ENCODE data around the gene CWC22.

DNA sequence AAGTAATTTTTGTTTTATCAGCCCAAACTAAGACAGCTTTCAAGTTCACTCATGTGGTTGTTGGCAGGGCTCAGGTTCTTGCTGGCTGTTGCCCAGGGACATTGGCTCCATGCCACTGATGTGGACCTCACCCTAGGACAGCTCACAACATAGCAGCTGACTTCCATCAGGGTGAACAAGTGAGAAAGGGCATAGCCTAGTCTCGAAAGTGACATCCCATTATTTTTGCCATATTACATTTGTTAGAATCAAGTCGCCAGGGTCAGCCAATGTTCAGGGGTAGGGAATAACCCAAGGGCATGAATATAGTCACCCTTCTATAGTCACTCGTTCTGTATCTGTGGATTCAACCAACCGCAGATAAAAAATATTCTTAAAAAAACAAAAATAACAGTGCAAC is 10.7 kb upstream of the CWC22 start:
- TF ChIP-seq, protein P1, sequence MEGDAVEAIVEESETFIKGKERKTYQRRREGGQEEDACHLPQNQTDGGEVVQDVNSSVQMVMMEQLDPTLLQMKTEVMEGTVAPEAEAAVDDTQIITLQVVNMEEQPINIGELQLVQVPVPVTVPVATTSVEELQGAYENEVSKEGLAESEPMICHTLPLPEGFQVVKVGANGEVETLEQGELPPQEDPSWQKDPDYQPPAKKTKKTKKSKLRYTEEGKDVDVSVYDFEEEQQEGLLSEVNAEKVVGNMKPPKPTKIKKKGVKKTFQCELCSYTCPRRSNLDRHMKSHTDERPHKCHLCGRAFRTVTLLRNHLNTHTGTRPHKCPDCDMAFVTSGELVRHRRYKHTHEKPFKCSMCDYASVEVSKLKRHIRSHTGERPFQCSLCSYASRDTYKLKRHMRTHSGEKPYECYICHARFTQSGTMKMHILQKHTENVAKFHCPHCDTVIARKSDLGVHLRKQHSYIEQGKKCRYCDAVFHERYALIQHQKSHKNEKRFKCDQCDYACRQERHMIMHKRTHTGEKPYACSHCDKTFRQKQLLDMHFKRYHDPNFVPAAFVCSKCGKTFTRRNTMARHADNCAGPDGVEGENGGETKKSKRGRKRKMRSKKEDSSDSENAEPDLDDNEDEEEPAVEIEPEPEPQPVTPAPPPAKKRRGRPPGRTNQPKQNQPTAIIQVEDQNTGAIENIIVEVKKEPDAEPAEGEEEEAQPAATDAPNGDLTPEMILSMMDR (IDR thresholded peaks at IDR 0.05) = no peak
- no peak for TF ChIP-seq POLR2A (IDR thresholded peaks at IDR 0.05)
